Memory B cell (primary cell): ENCODE results near the gene F2RL1.

Experiments
- ATAC-seq: fragments of 150-1000 bp; cut with Tn5 transposase; 2 replicates; pipeline ENCODE4 v1.10.0; 2021; ENCODE audit warnings: low read depth, mild to moderate bottlenecking, moderate library complexity
- DNase-seq, 2 donors: peaks; one replicate each; pipeline ENCODE4 v3.0.0; 2022; ENCODE audit warnings: low spot score in 2 of 2
- H3K27ac Mint-ChIP-seq: one replicate; pipeline ENCODE4 v1.8.0; 2022; ENCODE audit warnings: mild to moderate bottlenecking, moderate library complexity, mixed read lengths
- H3K27me3 Mint-ChIP-seq: one replicate; pipeline ENCODE4 v1.8.0; 2022; ENCODE audit warnings: mixed read lengths
- H3K36me3 Mint-ChIP-seq: one replicate; pipeline ENCODE4 v1.8.0; 2022; ENCODE audit warnings: mild to moderate bottlenecking, mixed read lengths
- H3K4me1 Mint-ChIP-seq: one replicate; pipeline ENCODE4 v1.8.0; 2022; ENCODE audit warnings: mixed read lengths
- H3K4me3 Mint-ChIP-seq: one replicate; pipeline ENCODE4 v1.8.0; 2022; ENCODE audit warnings: mild to moderate bottlenecking, moderate library complexity, mixed read lengths
- H3K9me3 Mint-ChIP-seq: one replicate; pipeline ENCODE4 v1.8.0; 2022; ENCODE audit warnings: mixed read lengths

Gene F2RL1

DNA sequence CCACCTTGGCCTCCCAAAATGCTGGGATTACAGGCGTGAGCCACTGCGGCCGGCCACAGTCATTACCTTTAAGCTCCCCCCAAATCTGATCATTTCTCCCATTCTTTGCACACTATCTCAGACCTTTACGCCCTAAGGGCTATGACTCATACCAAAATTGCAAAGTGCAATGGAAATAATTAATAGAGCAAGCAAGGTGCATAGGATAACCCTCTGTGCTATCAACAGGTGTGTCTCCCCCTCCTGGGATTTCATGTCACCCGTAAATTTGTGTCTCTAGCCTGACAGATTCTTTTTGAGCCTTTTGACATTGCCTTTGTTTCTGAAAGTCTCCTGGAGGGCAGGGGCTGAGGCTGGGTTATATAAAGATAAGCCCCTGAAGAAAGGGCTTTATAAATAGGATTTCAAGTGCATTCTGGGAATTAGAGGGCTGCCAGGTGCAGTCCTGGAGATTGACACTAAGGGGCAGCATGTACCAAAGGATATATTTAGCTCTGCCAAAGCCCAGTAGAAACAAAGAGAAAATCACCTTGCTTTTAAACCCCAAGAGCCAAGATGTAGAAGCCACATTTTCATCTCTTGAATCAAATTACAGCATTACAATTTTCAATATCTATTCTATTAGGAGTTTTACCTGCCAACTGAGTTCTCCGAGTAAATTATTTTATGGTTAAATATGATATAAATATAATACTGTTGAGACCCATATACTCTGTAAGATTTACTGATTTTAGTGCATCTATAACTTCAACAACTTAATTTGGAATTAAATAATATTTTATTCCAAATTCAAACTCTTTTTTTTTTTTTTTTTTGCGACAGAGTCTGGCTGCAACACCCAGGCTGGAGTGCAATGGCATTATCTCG is 49.2 kb downstream of the F2RL1 start:
- peaks cover 2% of the 10 kb centered on the region for H3K27me3 Mint-ChIP-seq
- peak; percentile 87 for ATAC-seq
- H3K36me3 Mint-ChIP-seq: no peaks in the 10 kb centered on the region
- peak; percentile 59 for DNase-seq
- no peaks in the 10 kb centered on the region for H3K9me3 Mint-ChIP-seq
- no peaks in the 10 kb centered on the region for H3K4me1 Mint-ChIP-seq
- no peak overlapping the region for H3K27ac Mint-ChIP-seq
- no peak overlapping the region for H3K4me3 Mint-ChIP-seq

DNA sequence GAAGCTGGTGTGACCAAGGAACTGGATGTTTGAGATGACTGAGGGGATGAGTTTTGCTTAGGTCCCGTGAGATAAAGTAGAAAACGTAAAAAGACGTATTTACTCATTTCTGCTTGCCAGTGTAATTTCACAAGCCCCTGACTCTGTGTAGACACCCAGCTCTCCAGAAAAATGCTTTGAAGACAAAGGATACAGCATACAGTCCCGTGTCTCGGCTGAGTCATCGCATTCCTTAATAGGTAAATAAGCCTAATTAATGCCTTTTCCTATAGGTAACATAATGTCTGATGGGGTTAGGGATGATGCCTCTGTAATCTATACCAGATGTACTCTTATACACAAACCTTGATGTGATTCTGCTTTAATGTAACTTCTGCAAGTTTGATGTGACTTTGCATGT is 51.2 kb downstream of the F2RL1 start:
- no peak for ATAC-seq
- H3K36me3 Mint-ChIP-seq: no peaks in the 10 kb centered on the region
- no peak overlapping the region for H3K27ac Mint-ChIP-seq
- no peak overlapping the region for H3K4me3 Mint-ChIP-seq
- peaks cover 9% of the 10 kb centered on the region for H3K4me1 Mint-ChIP-seq
- H3K27me3 Mint-ChIP-seq: peaks cover 2% of the 10 kb centered on the region
- H3K9me3 Mint-ChIP-seq: no peaks in the 10 kb centered on the region
- no peak for DNase-seq

DNA sequence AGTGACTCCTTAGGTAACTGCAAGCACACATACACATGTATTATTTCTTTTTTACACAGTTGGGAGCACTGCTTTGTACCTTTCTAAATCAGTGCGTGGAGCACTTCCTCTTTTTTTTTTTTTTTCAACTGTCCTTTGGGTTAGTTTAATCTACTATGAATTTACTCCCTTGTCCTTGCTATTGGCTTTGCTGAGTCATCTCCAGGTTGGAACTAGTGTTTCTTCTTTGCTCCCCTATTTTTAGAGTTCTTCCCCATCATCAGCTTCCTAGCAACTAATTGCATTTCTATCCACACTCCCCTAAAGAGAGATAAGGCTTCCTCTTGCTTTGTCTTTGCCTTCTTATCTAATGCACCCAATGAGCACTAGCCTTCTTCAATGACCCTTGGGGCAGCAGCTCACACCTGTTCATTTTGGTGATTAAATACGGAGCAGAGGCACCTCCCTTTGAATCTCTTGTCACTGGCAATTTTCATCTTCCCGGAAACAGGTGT is 55.3 kb downstream of the F2RL1 start:
- Mint-ChIP-seq H3K4me3 (peak overlapping the region; percentile 83), H3K27me3 (no peaks in the 10 kb centered on the region), H3K9me3 (no peaks in the 10 kb centered on the region), H3K27ac (peak overlapping the region; percentile 88), H3K36me3 (no peaks in the 10 kb centered on the region), H3K4me1 (peaks cover 18% of the 10 kb centered on the region)
- ATAC-seq (peak; percentile 77), DNase-seq (peak in 1 of 2 donors; percentile 18)
